Loucy (cell line): ENCODE results near the gene HFE.

Experiments used
- EZH2phosphoT487 ChIP-seq: fragments of 200-600 bp; IDR thresholded peaks from 2 replicates; pipeline ENCODE4 v1.6.1; 2018; ENCODE audit warnings: antibody characterized with exemption, mild to moderate bottlenecking, moderate library complexity, borderline replicate concordance
- TF ChIP-seq, protein P1 (sequence below): fragments of 200-600 bp; sonication (generic); conservative IDR thresholded peaks from 2 replicates; pipeline ENCODE4 v1.5.1; 2014; ENCODE audit warnings: mild to moderate bottlenecking, antibody characterized with exemption, low read length

- TF ChIP-seq, protein P1, sequence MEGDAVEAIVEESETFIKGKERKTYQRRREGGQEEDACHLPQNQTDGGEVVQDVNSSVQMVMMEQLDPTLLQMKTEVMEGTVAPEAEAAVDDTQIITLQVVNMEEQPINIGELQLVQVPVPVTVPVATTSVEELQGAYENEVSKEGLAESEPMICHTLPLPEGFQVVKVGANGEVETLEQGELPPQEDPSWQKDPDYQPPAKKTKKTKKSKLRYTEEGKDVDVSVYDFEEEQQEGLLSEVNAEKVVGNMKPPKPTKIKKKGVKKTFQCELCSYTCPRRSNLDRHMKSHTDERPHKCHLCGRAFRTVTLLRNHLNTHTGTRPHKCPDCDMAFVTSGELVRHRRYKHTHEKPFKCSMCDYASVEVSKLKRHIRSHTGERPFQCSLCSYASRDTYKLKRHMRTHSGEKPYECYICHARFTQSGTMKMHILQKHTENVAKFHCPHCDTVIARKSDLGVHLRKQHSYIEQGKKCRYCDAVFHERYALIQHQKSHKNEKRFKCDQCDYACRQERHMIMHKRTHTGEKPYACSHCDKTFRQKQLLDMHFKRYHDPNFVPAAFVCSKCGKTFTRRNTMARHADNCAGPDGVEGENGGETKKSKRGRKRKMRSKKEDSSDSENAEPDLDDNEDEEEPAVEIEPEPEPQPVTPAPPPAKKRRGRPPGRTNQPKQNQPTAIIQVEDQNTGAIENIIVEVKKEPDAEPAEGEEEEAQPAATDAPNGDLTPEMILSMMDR: no peak
- TF ChIP-seq EZH2phosphoT487: no peak
Measured at GRCh38 chr6:26126394-26127235, 39.4 kb downstream of the HFE start.
